HG03097 (cell line): ENCODE results near the gene SRGAP2C.
"Not testable (repeated sequence)": the region's sequence is repeated elsewhere in the genome, so short reads cannot be mapped to it uniquely, and the experiment has no call there.

Experiments
- ATAC-seq: cut with Tn5 transposase; IDR thresholded peaks from one replicate; pipeline ENCODE4 v1.9.1; 2021; ENCODE audit not compliant: unreplicated experiment, low FRiP score

The SRGAP2C gene

DNA sequence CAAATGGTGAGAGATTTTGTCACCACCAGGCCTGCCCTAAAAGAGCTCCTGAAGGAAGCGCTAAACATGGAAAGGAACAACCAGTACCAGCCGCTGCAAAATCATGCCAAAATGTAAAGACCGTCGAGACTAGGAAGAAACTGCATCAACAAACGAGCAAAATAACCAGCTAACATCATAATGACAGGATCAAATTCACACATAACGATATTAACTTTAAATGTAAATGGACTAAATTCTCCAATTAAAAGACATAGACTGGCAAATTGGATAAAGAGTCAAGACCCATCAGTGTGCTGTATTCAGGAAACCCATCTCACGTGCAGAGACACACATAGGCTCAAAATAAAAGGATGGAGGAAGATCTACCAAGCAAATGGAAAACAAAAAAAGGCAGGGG is 218.5 kb downstream of the SRGAP2C start:
- not testable (repeated sequence) for ATAC-seq

DNA sequence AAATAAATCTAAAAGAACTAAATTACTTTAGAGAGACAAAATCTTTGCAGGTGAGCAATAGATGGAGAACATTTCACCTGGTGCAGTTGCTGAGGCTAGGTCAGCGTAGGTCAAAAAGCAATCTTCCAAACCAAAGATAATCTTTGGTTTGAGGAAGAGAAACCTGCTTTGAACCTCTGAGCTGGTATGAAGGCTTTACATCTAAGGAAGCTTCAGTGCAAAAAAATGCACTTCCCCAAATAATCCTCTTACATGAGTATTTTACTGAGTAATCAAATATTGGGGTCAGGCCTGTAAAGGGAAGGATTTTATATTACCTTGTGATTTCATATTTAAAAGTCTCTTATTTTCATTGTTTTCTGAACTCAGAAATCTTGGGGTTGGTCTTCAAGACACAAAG is 223.6 kb downstream of the SRGAP2C start:
- no peak for ATAC-seq

DNA sequence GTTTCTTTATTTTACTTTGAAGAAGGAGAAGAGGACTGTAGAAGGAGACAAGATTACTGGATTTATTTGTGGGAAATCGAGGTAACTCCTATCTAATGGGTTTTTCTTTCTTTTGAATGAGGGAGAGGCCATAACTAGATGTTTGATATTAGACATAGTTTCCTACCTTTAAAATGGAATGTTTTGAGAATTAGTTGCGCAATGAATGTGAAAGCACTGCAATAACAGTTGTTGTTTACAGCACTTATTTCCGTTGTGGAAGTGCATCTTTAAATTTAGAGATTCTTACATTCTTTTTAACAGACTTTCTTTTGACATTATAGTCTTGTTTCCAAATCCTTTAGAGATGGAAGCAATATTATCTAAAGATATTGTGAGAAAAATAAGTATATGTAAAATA is 229.0 kb downstream of the SRGAP2C start:
- ATAC-seq = no peak

DNA sequence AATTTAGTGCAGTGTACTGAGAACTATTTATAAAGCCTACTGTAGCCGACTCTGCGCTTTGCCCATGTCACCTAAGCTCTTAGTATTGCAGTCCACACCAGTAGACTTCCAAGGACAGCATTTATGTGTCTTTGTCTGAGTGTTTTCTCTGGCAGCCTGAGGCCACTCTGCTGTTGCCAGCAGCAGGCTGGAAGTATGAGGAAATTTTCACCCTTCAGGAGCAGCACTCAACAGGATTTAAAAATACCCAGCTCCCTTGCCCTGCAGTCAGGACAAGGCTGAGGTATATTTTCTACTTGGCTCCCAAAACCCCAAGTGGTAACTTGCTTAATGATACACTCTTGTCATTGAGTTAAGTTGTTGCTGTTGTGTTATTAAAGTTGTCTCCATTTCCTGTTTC is 230.1 kb downstream of the SRGAP2C start:
- ATAC-seq = no peak

DNA sequence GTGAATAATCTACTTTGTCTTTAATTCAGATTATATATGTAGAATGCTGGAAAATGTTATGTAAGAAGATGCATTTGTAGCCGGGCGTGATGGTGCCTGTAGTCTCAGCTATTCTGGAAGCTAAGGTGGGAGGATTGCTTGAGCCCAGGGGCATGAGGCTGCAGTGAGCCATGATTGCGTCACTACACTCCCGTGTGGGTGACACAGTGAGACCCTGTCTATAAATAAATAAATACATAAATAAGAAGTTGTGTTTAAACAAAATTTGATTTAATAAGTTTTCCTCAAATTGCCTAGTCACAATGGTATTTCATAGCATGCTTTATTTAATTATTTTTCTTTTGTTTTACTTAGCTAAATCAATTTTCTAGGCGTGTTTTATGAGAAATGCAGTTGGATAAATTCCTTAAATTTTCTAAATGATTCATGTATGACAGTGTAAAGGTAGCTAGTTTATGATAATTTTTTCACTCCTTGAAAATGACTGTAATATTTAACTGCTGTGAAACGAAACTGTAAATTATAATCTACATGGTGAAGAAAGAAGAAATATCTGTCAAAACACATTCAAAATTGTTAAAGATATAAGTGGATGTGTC is 232.6 kb downstream of the SRGAP2C start:
- no peak for ATAC-seq

DNA sequence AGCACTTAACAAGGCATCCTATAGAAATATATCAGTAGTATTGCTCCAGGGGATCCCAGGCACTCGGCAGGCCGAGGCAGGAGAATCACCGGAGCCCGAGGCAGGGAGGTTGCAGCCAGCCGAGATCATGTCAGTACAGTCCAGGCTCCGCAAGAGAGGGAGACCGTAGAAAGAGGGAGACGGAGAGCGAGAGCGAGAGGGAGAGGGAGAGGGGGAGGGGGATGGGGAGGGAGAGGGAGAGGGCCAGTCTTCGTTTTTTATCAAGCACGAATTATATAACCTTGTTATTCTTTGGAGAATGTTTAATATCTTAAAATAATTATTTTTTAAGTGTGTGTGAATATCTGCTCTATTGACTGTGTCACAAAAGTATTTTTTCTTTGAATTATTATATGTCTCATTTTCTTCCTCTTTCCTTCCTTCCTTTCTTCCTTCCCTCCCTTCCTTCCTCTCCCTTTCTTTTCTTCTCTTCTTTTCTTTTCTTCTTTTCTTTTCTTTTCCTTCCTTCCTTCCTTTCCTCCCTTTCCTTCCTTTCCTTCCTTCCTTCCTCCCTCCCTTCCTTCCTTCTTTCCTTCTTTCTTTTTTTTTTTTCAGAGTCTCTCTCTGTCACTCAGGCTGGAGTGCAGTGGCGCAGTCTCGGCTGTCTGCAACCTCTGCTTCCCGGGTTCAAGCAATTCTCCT is 233.7 kb downstream of the SRGAP2C start:
- no peak for ATAC-seq

DNA sequence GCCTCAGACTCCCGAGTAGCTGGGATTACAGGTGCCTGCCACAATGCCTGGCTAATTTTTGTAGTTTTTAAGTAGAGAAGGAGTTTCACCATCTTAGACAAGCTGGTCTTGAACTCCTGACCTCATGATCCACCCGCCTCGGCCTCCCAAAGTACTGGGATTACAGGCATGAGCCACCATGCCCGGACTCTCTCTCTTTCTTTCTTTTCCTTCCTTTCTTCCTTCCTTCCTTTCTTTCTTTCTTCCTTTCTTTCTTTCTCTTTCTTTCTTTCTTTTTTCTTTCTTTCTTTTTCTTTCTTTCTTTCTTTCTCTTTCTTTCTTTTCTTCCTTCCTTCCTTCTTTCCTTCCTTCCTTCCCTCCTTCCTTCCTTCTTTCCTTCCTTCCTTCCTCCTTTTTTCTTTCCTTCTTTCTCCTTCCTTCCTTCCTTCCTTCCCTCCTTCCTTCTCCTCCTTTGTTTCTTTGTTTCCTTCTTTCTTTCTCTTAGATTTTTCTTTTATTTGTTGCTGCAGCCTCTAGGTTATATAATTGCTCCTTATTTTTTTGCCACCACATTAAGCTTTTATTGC is 234.4 kb downstream of the SRGAP2C start:
- ATAC-seq = not testable (repeated sequence)

DNA sequence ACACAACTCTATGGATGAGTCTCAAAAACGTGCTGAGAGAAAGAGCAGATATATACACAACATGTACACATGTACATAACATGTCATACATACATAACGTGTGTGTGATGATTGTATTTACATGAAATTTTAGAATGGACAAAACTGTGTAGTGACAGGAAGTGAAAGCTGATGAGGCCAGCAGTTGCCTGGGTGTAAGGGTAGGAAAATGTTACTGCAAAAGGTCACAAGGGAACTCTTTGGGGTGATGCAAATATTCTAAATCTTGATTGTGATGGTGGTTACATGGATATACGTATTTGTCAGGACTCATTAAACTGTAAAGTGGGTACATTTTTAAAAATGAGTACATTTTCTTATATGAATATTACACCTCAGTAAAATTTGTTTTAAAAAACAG is 236.7 kb downstream of the SRGAP2C start:
- ATAC-seq = not testable (repeated sequence)

DNA sequence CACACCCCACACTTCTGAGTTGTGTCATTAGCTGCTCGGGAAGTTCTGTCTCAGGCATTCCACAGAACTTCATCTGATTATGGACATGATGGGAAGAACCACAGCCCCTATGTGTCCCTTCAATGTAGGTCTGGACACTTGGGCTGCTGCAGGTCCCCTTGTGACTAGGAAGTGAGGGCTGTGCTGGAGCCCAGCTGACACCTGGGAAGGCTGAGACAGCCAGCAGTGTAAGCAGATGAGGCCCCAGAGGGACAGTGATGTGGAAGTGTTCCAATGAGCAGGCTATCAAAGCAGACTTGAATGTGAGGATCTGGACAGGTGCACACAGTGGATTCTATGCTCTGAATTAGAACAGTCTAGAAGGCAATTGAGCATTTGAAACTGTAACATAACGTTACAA is 239.2 kb downstream of the SRGAP2C start:
- not testable (repeated sequence) for ATAC-seq

DNA sequence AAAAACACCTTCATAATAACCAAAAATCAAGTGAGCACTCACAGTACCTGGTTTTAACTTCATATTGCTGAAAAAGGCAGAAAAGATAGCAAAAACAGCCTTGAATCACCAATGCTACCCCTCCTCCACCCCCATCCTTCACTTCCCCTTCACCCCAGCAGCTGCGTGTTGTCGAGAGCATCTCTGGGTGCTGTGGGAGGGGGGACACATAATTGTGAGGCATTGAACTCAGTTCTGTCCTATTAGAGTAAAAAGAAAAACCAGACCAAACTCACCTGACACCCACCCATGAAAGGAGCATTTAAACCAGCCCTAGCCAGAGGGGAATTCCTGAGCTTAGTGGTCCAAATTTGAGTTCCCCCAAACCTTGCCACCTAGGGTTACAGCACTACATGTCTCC is 248.7 kb downstream of the SRGAP2C start:
- ATAC-seq = not testable (repeated sequence)

DNA sequence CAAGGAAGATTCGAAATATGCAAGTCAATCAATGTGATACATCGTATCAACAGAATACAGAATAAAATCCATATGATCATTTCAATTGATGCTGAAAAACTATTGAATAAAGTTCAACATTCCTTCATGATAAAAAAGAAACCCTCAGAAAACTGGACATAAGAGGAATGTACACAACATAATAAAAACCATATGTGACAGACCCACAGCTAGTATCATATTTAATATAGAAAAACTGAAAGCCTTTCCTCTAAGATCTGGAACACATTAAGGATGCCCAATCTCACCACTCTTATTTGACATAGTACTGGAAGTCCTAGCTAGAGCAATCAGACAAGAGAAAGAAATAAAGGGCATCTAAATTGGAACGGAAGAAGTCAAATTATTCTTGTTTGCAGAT is 254.1 kb downstream of the SRGAP2C start:
- ATAC-seq = not testable (repeated sequence)

DNA sequence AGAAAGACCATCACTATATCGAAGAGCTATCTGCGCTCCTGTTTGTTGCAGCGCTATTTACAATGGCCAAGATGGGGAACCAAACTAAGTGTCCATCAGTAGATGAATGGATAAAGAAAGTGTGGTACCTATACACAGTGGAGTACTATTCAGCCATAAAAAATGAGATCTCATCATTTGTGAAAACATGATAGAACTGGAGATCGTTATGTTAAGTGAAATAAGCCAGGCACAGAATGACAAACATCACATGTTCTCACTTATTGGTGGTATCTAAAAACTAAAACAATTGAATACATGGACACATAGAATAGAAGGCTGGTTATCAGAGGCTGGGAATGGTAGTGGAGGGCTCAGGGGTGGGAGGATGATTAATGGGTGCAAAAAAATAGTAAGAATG is 256.2 kb downstream of the SRGAP2C start:
- ATAC-seq = no peak
